HG02678 (cell line): ENCODE results near the gene TMC7.
"Not testable (repeated sequence)": the region's sequence is repeated elsewhere in the genome, so short reads cannot be mapped to it uniquely, and the experiment has no call there.

ENCODE experiments used
- ATAC-seq: cut with Tn5 transposase; IDR thresholded peaks from one replicate; pipeline ENCODE4 v1.9.1; 2021; ENCODE audit warnings: mild to moderate bottlenecking, moderate library complexity; ENCODE audit not compliant: unreplicated experiment

TMC7 gene

GRCh38 chr16:18983565-18984434 lies at the start of gene TMC7:
Gene TMC7, plus strand, starts transcription at chr16:18983934. Its CDS starts 130 bp downstream, at chr16:18984064.
- ATAC-seq: no peak

- ATAC-seq: no peak
Observed at GRCh38 chr16:18936727-18937340, 46.9 kb upstream of the TMC7 start.

- ATAC-seq: no peak
Observed at GRCh38 chr16:18937390-18937789, 46.3 kb upstream of the TMC7 start.

GRCh38 chr16:18938986-18939385 lies 44.7 kb upstream of the TMC7 start:
- no peak for ATAC-seq

GRCh38 chr16:18941471-18941870 lies 42.3 kb upstream of the TMC7 start:
- ATAC-seq: no peak

GRCh38 chr16:18942061-18942460 lies 41.7 kb upstream of the TMC7 start:
- ATAC-seq: no peak

- no peak for ATAC-seq
Observed at GRCh38 chr16:18943414-18943813, 40.3 kb upstream of the TMC7 start.

- no peak for ATAC-seq
Observed at GRCh38 chr16:18945233-18945632, 38.5 kb upstream of the TMC7 start.

GRCh38 chr16:18948372-18949020 lies 35.2 kb upstream of the TMC7 start:
- no peak for ATAC-seq

GRCh38 chr16:18950469-18951185 lies 33.1 kb upstream of the TMC7 start:
- ATAC-seq: no peak

GRCh38 chr16:18953547-18953946 lies 30.2 kb upstream of the TMC7 start:
- no peak for ATAC-seq

GRCh38 chr16:18955874-18956580 lies 27.7 kb upstream of the TMC7 start:
- ATAC-seq: not testable (repeated sequence)

- not testable (repeated sequence) for ATAC-seq
Observed at GRCh38 chr16:18956658-18957241, 27.0 kb upstream of the TMC7 start.

GRCh38 chr16:18958621-18959029 lies 25.1 kb upstream of the TMC7 start:
- ATAC-seq: no peak

- ATAC-seq: no peak
Observed at GRCh38 chr16:18959031-18959505, 24.7 kb upstream of the TMC7 start.

- no peak for ATAC-seq
Observed at GRCh38 chr16:18965555-18965954, 18.2 kb upstream of the TMC7 start.

- ATAC-seq: no peak
Observed at GRCh38 chr16:18966791-18967190, 16.9 kb upstream of the TMC7 start.

GRCh38 chr16:18969050-18969854 lies 14.5 kb upstream of the TMC7 start:
- ATAC-seq: no peak

- ATAC-seq: no peak
Observed at GRCh38 chr16:18969855-18970240, 13.9 kb upstream of the TMC7 start.
